BLaER1 (cell line): Measurements from ENCODE around the gene SRGAP2B.
"Not testable (repeated sequence)": the region's sequence is repeated elsewhere in the genome, so short reads cannot be mapped to it uniquely, and the experiment has no call there.

Experiments
- H3K27ac ChIP-seq: shearing (Covaris generic); formaldehyde crosslinking; 2 replicates; pipeline ENCODE4 v1.8.1; 2022
- H3K27me3 ChIP-seq: shearing (Covaris generic); formaldehyde crosslinking; 2 replicates; pipeline ENCODE4 v1.8.1; 2022
- H3K36me3 ChIP-seq: shearing (Covaris generic); formaldehyde crosslinking; 2 replicates; pipeline ENCODE4 v1.8.1; 2022
- H3K4me1 ChIP-seq: shearing (Covaris generic); formaldehyde crosslinking; 2 replicates; pipeline ENCODE4 v1.8.1; 2022
- H3K4me2 ChIP-seq: shearing (Covaris generic); formaldehyde crosslinking; 2 replicates; pipeline ENCODE4 v1.8.1; 2022
- H3K4me3 ChIP-seq: shearing (Covaris generic); formaldehyde crosslinking; 2 replicates; pipeline ENCODE4 v1.8.1; 2022
- H3K9ac ChIP-seq: shearing (Covaris generic); formaldehyde crosslinking; 2 replicates; pipeline ENCODE4 v1.8.1; 2022
- H3K9me3 ChIP-seq: shearing (Covaris generic); formaldehyde crosslinking; 2 replicates; pipeline ENCODE4 v1.8.1; 2022
- H4K20me1 ChIP-seq: shearing (Covaris generic); formaldehyde crosslinking; 2 replicates; pipeline ENCODE4 v1.8.1; 2022

Gene SRGAP2B

GRCh38 chr1:144977856-144978255, 117.3 kb downstream of the SRGAP2B start:
- H3K4me1 ChIP-seq, H3K9ac ChIP-seq, H3K27me3 ChIP-seq, H4K20me1 ChIP-seq, H3K36me3 ChIP-seq, H3K4me3 ChIP-seq, H3K27ac ChIP-seq, H3K4me2 ChIP-seq, H3K9me3 ChIP-seq: not testable (repeated sequence)

- H4K20me1 ChIP-seq, H3K9me3 ChIP-seq, H3K27me3 ChIP-seq, H3K4me3 ChIP-seq, H3K36me3 ChIP-seq, H3K4me1 ChIP-seq, H3K27ac ChIP-seq, H3K9ac ChIP-seq: not testable (repeated sequence)
- peak overlapping the region; percentile 60; the same call in 1 of the 2 replicates for H3K4me2 ChIP-seq
Observed at GRCh38 chr1:144971936-144972335, 123.2 kb downstream of the SRGAP2B start.

- not testable (repeated sequence) for H3K4me2 ChIP-seq, H4K20me1 ChIP-seq, H3K9ac ChIP-seq, H3K4me3 ChIP-seq, H3K27ac ChIP-seq, H3K36me3 ChIP-seq, H3K4me1 ChIP-seq, H3K27me3 ChIP-seq, H3K9me3 ChIP-seq
Observed at GRCh38 chr1:144966488-144966887, 128.6 kb downstream of the SRGAP2B start.

- H3K4me1 ChIP-seq, H3K9ac ChIP-seq, H3K27me3 ChIP-seq, H3K36me3 ChIP-seq, H4K20me1 ChIP-seq, H3K4me3 ChIP-seq, H3K9me3 ChIP-seq, H3K27ac ChIP-seq, H3K4me2 ChIP-seq: not testable (repeated sequence)
Observed at GRCh38 chr1:144964765-144965164, 130.4 kb downstream of the SRGAP2B start.

- H3K27ac ChIP-seq, H3K36me3 ChIP-seq, H3K9ac ChIP-seq, H3K4me2 ChIP-seq, H4K20me1 ChIP-seq, H3K27me3 ChIP-seq, H3K9me3 ChIP-seq, H3K4me1 ChIP-seq, H3K4me3 ChIP-seq: not testable (repeated sequence)
Observed at GRCh38 chr1:144964186-144964585, 130.9 kb downstream of the SRGAP2B start.

GRCh38 chr1:144963571-144963970, 131.6 kb downstream of the SRGAP2B start:
- H3K27ac ChIP-seq, H3K4me2 ChIP-seq, H4K20me1 ChIP-seq, H3K27me3 ChIP-seq, H3K9ac ChIP-seq, H3K4me3 ChIP-seq, H3K9me3 ChIP-seq, H3K36me3 ChIP-seq, H3K4me1 ChIP-seq: not testable (repeated sequence)

GRCh38 chr1:144961604-144962583, 133.2 kb downstream of the SRGAP2B start:
- not testable (repeated sequence) for H3K27me3 ChIP-seq, H3K9me3 ChIP-seq, H3K4me1 ChIP-seq, H3K36me3 ChIP-seq, H3K27ac ChIP-seq, H3K4me2 ChIP-seq, H4K20me1 ChIP-seq, H3K4me3 ChIP-seq, H3K9ac ChIP-seq

- not testable (repeated sequence) for H3K9me3 ChIP-seq, H3K27me3 ChIP-seq, H3K4me3 ChIP-seq, H3K36me3 ChIP-seq, H3K4me1 ChIP-seq, H3K4me2 ChIP-seq, H3K9ac ChIP-seq, H4K20me1 ChIP-seq, H3K27ac ChIP-seq
Observed at GRCh38 chr1:144960929-144961488, 134.1 kb downstream of the SRGAP2B start.

GRCh38 chr1:144948390-144948789, 146.7 kb downstream of the SRGAP2B start:
- not testable (repeated sequence) for H3K4me1 ChIP-seq, H3K9me3 ChIP-seq, H4K20me1 ChIP-seq, H3K27ac ChIP-seq, H3K9ac ChIP-seq, H3K36me3 ChIP-seq, H3K4me3 ChIP-seq, H3K27me3 ChIP-seq, H3K4me2 ChIP-seq

GRCh38 chr1:144947495-144947894, 147.6 kb downstream of the SRGAP2B start:
- not testable (repeated sequence) for H3K4me3 ChIP-seq, H3K27ac ChIP-seq, H3K4me1 ChIP-seq, H3K27me3 ChIP-seq, H3K36me3 ChIP-seq, H4K20me1 ChIP-seq, H3K9ac ChIP-seq, H3K9me3 ChIP-seq, H3K4me2 ChIP-seq

GRCh38 chr1:144946525-144947480, 148.3 kb downstream of the SRGAP2B start:
- not testable (repeated sequence) for H3K4me1 ChIP-seq, H4K20me1 ChIP-seq, H3K27ac ChIP-seq, H3K4me3 ChIP-seq, H3K36me3 ChIP-seq, H3K27me3 ChIP-seq, H3K9ac ChIP-seq, H3K4me2 ChIP-seq, H3K9me3 ChIP-seq

GRCh38 chr1:144941710-144942109, 153.4 kb downstream of the SRGAP2B start:
- not testable (repeated sequence) for H3K4me2 ChIP-seq, H3K36me3 ChIP-seq, H3K27ac ChIP-seq, H3K4me1 ChIP-seq, H3K9me3 ChIP-seq, H3K4me3 ChIP-seq, H3K9ac ChIP-seq, H4K20me1 ChIP-seq, H3K27me3 ChIP-seq

GRCh38 chr1:144940054-144940453, 155.1 kb downstream of the SRGAP2B start:
- not testable (repeated sequence) for H3K4me2 ChIP-seq, H4K20me1 ChIP-seq, H3K9me3 ChIP-seq, H3K27ac ChIP-seq, H3K27me3 ChIP-seq, H3K9ac ChIP-seq, H3K36me3 ChIP-seq, H3K4me3 ChIP-seq, H3K4me1 ChIP-seq

- H3K27ac ChIP-seq, H3K4me2 ChIP-seq, H3K36me3 ChIP-seq, H3K9me3 ChIP-seq, H4K20me1 ChIP-seq, H3K27me3 ChIP-seq, H3K4me1 ChIP-seq, H3K9ac ChIP-seq, H3K4me3 ChIP-seq: not testable (repeated sequence)
Observed at GRCh38 chr1:144938627-144939026, 156.5 kb downstream of the SRGAP2B start.
